Measurements from ENCODE around the gene IFT80. TPM values are rescaled to one million over a fixed set of nuclear protein-coding genes. Genes with fewer than 3 reads are reported as not detected.

The IFT80 gene
- total and polyA plus RNA-seq, 2 donors (not counting 1 experiment from before 2014, with no cell fraction given) = 38.4 to 75.0 TPM

DNA sequence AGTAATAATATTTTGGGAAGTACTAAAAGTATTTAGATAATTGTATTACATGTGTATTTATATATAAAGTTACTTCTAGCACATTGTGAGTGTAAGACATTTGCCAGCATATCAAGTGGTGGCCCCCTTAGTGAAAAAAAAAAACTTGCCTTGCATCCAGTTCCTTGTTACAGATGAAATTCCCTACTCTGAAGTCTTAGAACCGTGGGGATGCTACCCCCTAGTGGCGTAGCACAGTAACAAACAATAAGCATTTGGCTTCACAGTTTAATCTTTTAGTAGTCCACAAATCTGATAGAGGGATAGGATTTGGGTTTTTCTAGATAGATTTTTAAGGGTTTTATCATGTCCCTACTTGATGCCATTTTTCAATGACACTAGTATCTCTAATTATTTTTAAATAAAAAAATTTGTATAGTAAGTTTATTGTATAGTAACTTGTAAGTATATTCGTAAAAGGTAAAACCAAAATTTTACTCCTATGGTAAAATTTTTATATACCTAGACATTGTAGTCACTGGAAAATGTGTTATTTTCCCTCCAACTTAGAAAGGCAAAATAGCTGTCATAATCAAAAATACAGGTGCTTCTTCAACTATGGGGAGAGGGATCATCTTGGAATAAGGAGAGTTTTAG lies 14.7 kb upstream of the IFT80 start:
- H3K79me2 ChIP-seq (ENCODE audit: control insufficient read depth, insufficient read depth, low read length) = peaks cover 53% of the 10 kb centered on the region
- no peaks in the 10 kb centered on the region for H3K27me3 ChIP-seq (ENCODE audit: control insufficient read depth, insufficient read depth, low read length)
- H3K9ac ChIP-seq (ENCODE audit: insufficient read depth, low read length) = no peak overlapping the region
- no peak overlapping the region for H2AFZ ChIP-seq (ENCODE audit: low read length)
- H3K9me3 ChIP-seq (ENCODE audit: control insufficient read depth, insufficient read depth, low read depth, low read length) = no peaks in the 10 kb centered on the region
- no peaks in the 10 kb centered on the region for H4K20me1 ChIP-seq (ENCODE audit: control insufficient read depth, extremely low read depth, insufficient read depth, low read length)
- TF ChIP-seq EZH2 (IDR thresholded peaks at IDR 0.05; ENCODE audit: low read length, missing control alignments) = no peak
- TF ChIP-seq, protein P1, sequence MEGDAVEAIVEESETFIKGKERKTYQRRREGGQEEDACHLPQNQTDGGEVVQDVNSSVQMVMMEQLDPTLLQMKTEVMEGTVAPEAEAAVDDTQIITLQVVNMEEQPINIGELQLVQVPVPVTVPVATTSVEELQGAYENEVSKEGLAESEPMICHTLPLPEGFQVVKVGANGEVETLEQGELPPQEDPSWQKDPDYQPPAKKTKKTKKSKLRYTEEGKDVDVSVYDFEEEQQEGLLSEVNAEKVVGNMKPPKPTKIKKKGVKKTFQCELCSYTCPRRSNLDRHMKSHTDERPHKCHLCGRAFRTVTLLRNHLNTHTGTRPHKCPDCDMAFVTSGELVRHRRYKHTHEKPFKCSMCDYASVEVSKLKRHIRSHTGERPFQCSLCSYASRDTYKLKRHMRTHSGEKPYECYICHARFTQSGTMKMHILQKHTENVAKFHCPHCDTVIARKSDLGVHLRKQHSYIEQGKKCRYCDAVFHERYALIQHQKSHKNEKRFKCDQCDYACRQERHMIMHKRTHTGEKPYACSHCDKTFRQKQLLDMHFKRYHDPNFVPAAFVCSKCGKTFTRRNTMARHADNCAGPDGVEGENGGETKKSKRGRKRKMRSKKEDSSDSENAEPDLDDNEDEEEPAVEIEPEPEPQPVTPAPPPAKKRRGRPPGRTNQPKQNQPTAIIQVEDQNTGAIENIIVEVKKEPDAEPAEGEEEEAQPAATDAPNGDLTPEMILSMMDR (conservative IDR thresholded peaks at IDR 0.05 in 1 of 2, IDR thresholded peaks at IDR 0.05 in 1 of 2; ENCODE audit: low read depth in 1 of 2, low read length in 2 of 2) = peak; percentile 86 to 94
- H3K4me3 ChIP-seq (replicated peaks in 1 of 4; ENCODE audit: control extremely low read depth in 1 of 4, insufficient read depth in 1 of 4, low read depth in 3 of 4, low read length in 4 of 4) = no peak overlapping the region
- no peak overlapping the region for H3K27ac ChIP-seq (ENCODE audit: insufficient read depth, low read length)
- no peaks in the 10 kb centered on the region for H3K4me1 ChIP-seq (ENCODE audit: control insufficient read depth, extremely low read depth, insufficient read depth, low read length)
- no peaks in the 10 kb centered on the region for H3K36me3 ChIP-seq (ENCODE audit: control insufficient read depth, insufficient read depth, low read length)
- no peak overlapping the region for H3K4me2 ChIP-seq (ENCODE audit: extremely low read depth, insufficient read depth, low read length)
- peak; percentile 74 to 91 for DNase-seq (ENCODE audit: low read depth in 2 of 2)

DNA sequence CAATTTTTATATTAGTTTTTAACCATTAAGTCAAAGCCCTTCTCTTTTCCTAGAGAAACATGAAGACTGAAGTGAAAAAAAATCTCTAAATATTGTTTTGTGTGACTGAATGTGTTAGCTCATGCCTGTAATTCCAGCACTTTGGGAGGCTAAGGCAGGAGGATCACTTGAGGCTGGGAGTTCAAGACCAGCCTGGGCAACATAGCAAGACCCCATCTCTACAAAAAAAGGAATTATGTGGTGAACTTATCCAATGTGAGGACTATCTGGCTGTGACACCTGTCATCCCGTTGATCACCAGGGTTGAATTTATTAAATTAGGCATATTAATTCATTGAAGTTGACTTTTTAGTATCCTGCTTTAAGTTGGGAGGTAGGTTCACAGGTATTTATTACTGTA lies 13.5 kb upstream of the IFT80 start:
- Histone ChIP-seq H3K9ac (ENCODE audit: insufficient read depth, low read length) (no peak overlapping the region), H3K4me1 (ENCODE audit: control insufficient read depth, extremely low read depth, insufficient read depth, low read length) (no peaks in the 10 kb centered on the region), H4K20me1 (ENCODE audit: control insufficient read depth, extremely low read depth, insufficient read depth, low read length) (no peaks in the 10 kb centered on the region), H2AFZ (ENCODE audit: low read length) (no peak overlapping the region), H3K27me3 (ENCODE audit: control insufficient read depth, insufficient read depth, low read length) (no peaks in the 10 kb centered on the region), H3K36me3 (ENCODE audit: control insufficient read depth, insufficient read depth, low read length) (no peaks in the 10 kb centered on the region), H3K27ac (ENCODE audit: insufficient read depth, low read length) (no peak overlapping the region), H3K4me2 (ENCODE audit: extremely low read depth, insufficient read depth, low read length) (no peak overlapping the region), H3K9me3 (ENCODE audit: control insufficient read depth, insufficient read depth, low read depth, low read length) (no peaks in the 10 kb centered on the region), H3K4me3 (replicated peaks in 1 of 4; ENCODE audit: control extremely low read depth in 1 of 4, insufficient read depth in 1 of 4, low read depth in 3 of 4, low read length in 4 of 4) (no peak overlapping the region), H3K79me2 (ENCODE audit: control insufficient read depth, insufficient read depth, low read length) (peaks cover 58% of the 10 kb centered on the region)
- TF ChIP-seq, protein P1 (conservative IDR thresholded peaks at IDR 0.05 in 1 of 2, IDR thresholded peaks at IDR 0.05 in 1 of 2; ENCODE audit: low read depth in 1 of 2, low read length in 2 of 2) = no peak
- TF ChIP-seq EZH2 (IDR thresholded peaks at IDR 0.05; ENCODE audit: low read length, missing control alignments) = no peak
- DNase-seq (ENCODE audit: low read depth in 2 of 2) = no peak

DNA sequence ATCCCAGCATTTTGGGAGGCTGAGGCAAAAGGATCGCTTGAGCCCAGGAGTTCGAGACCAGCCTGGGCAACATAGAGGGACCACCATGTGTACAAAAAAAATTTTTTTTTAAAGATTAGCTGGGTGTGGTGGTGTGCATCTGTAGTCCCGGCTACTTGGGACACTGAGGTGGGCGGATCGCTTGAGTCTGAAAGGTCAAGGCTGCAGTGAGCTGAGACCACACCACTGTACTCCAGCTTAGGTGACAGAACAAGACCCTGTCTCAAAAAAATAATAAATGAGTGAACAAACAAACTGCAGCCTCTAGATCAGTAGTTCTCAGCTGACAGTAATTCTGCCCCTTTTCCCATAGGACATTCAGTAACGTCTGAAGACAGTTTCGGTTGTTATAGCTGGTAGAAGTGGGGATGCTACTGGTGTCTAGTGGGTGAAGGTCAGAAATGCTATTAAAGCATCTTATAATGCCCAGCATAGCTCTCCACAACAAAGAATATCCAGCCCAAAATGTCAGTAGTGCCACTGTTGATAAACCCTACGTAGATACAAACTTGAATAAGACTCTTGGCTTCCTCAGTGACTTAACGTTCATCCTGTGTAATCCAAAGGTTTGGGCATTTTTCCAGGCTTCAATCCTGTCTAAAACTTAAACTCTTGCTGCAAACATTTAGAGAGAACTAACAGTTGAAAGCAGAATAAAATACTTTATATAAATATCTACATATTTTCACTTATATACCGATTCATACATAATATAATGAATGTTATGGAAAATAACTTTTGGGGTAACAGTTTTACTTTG lies 11.0 kb upstream of the IFT80 start:
- H3K36me3 ChIP-seq (ENCODE audit: control insufficient read depth, insufficient read depth, low read length) = no peaks in the 10 kb centered on the region
- H3K27ac ChIP-seq (ENCODE audit: insufficient read depth, low read length) = peak overlapping the region; percentile 19
- peak; percentile 24 to 50 for DNase-seq (ENCODE audit: low read depth in 2 of 2)

More for the DNA sequence above, 11.0 kb upstream of the IFT80 start:
- TF ChIP-seq, protein P1 (conservative IDR thresholded peaks at IDR 0.05 in 1 of 2, IDR thresholded peaks at IDR 0.05 in 1 of 2; ENCODE audit: low read depth in 1 of 2, low read length in 2 of 2) = no peak
- TF ChIP-seq EZH2 (IDR thresholded peaks at IDR 0.05; ENCODE audit: low read length, missing control alignments) = no peak
- Histone ChIP-seq H2AFZ (ENCODE audit: low read length) (peak overlapping the region; percentile 30), H3K9ac (ENCODE audit: insufficient read depth, low read length) (no peak overlapping the region), H3K4me3 (replicated peaks in 1 of 4; ENCODE audit: control extremely low read depth in 1 of 4, insufficient read depth in 1 of 4, low read depth in 3 of 4, low read length in 4 of 4) (no peak overlapping the region), H3K79me2 (ENCODE audit: control insufficient read depth, insufficient read depth, low read length) (peaks cover 70% of the 10 kb centered on the region), H4K20me1 (ENCODE audit: control insufficient read depth, extremely low read depth, insufficient read depth, low read length) (no peaks in the 10 kb centered on the region), H3K4me2 (ENCODE audit: extremely low read depth, insufficient read depth, low read length) (peak overlapping the region; percentile 32), H3K9me3 (ENCODE audit: control insufficient read depth, insufficient read depth, low read depth, low read length) (no peaks in the 10 kb centered on the region), H3K4me1 (ENCODE audit: control insufficient read depth, extremely low read depth, insufficient read depth, low read length) (no peaks in the 10 kb centered on the region), H3K27me3 (ENCODE audit: control insufficient read depth, insufficient read depth, low read length) (no peaks in the 10 kb centered on the region)

Measured in fibroblast of lung (primary cell).